HG03060 (cell line): ENCODE measurements around the gene HACD3.
"Not testable (repeated sequence)": the region's sequence is repeated elsewhere in the genome, so short reads cannot be mapped to it uniquely, and the experiment has no call there.

Experiments used
- ATAC-seq: cut with Tn5 transposase; IDR thresholded peaks from one replicate; pipeline ENCODE4 v1.9.1; 2021; ENCODE audit warnings: low read depth, moderate number of reproducible peaks; ENCODE audit not compliant: unreplicated experiment

The HACD3 gene

DNA sequence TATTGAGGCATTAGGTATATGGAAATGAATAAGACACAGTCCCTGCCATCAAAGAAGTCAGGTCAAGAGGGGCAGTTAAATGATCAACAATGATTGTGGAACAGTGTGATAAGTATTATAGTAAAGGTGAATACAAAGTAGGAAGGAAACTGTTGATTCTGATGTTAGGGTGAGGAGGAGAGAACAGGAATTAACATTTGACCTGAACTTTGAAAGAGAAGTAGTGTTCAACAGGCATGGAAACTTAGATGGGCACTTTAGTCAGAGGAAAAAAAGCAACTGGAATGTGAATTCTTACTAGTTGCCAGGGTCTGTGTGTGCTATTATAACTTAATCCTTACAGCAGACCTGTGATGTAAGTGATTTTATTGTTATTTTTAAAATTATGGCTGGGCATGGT, 17.6 kb downstream of the HACD3 start:
- ATAC-seq, result no peak

DNA sequence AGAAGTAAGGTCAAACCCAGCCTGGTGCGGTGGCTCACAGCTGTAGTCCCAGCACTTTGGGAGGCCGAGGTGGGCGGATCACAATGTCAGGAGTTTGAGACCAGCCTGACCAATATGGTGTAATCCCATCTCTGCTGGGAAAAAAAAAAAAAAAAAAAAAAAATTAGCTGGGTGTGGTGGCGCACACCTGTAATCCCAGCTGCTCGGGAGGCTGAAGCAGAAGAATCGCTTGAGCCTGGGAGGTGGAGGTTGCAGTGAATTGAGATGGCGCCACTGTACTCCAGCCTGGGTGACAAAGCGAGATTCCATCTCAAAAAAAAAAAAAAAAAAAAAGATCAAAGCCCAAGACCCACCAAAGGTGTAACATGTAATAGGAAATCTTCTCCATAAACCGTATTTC, 19.0 kb downstream of the HACD3 start:
- not testable (repeated sequence) for ATAC-seq

GRCh38 chr15:65550681-65551098, 20.4 kb downstream of the HACD3 start:
- ATAC-seq, result no peak

- ATAC-seq, result no peak
Measured at GRCh38 chr15:65551183-65551582, 20.9 kb downstream of the HACD3 start.

- not testable (repeated sequence) for ATAC-seq
Measured at GRCh38 chr15:65552851-65553250, 22.6 kb downstream of the HACD3 start.

DNA sequence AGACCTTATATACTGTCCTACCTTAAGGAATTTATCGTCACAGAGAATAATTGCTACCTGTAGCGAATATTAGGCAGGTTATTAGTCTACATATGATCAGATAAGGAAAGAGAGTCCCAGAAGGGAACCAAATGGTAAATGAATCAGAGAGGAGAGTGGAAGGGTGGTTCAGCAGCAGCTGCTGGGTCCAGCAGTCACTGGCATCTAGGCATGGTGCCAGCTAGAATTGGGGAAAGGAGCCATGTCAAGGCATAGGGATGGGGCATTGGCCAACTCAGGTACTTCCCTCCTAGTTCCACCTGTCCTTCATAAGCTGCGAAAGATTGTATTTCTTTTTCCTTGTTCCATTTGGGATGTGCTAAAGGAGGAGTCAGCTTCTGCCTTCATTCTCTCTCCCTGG, 23.4 kb downstream of the HACD3 start:
- no peak for ATAC-seq

- no peak for ATAC-seq
Measured at GRCh38 chr15:65556622-65557021, 26.4 kb downstream of the HACD3 start.

- no peak for ATAC-seq
Measured at GRCh38 chr15:65558336-65558735, 28.1 kb downstream of the HACD3 start.

DNA sequence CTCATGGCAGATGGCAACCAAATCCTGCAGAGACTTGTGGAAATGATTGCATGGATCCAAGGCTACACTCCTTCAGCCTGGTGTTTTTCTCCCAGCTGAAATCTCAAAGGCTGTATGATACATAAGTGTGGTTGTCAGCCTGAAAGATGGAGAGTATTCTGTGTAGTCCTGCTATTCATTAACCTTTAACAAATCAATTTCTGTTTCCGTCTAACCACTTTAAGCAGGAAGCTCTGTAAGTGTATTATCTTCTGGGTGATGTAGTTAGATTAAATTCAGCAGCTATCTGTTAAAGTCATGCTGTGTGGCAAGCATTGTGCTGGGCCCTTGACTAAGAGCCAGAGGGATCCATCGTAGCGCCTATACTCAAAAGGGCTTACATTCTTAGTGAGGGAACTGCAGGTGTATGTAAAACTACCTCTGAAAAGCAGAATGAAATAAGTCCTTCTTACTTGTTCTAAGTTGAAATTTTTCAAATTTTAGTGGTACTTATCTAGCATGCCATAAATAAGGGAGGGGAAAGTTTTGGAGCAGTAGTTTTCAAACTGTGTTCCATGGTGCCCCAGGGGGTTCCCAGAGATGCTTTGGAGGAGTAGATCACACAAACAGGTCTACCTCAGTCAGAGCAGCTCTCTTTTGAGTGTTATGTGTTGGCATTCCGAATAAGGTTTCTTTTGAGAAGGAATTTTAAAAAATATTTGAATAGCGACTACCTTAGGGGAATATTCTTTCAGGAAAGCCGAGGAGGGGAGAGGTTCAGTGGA, 28.9 kb downstream of the HACD3 start:
- no peak for ATAC-seq

DNA sequence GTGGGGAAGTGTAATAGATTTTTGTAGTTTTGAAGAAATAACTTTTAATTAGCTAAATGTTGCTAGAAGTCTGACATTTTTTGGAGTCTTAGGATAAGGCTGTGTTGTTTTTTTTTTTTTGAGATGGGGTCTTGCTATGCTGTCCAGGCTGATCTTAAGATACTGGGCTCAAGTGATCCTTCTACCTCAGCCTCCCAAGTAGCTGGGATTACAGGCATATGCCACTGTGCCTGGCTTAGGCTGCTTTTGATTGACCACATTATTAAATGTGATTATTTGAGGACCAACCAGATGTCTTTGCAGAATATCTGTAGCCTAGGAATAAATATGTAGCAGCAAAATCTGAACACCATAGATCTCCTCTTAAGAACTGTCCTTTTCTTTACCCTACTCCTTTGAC, 29.7 kb downstream of the HACD3 start:
- ATAC-seq, result no peak

DNA sequence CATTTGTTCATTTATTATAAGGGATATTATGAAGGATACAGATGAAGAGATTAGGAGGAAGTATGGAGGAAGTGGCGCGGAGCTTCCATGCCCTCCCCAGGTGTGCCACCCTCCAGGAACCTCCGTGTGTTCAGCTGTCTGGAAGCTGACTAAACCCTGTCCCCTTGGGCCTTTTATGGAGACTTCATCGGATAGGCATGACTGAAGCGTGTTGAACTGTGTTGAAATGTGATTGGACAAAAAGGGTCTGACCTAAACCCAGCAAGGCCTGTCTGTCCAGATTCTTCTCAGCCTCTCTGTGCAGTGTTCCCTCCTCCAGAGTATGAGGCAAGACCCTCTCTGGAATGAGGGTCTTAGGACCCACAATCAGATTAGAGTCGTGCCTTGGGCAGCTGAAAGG, 31.7 kb downstream of the HACD3 start:
- no peak for ATAC-seq

DNA sequence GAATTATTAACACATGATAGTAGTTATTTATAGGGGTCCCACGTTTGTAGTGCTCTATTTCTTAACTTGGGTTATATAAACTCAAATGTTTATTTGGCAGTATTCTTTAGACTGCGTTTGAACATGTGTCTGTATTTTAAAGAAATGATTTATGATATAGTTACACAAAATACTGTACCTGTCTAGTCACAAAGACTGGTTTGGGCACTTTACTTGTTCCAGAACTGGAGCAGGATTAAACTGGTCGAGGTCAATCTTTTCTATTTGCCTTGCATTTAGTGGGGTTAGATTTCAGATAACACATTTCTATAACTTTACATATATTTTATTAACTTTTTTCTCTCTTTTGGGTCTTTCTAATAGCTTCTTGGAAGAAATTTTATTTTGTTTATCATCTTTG, 39.5 kb downstream of the HACD3 start:
- ATAC-seq, result no peak

GRCh38 chr15:65571971-65572370, 41.7 kb downstream of the HACD3 start:
- ATAC-seq, result no peak

GRCh38 chr15:65576664-65577063, 46.4 kb downstream of the HACD3 start:
- ATAC-seq, result no peak

- no peak for ATAC-seq
Measured at GRCh38 chr15:65577129-65577996, 47.1 kb downstream of the HACD3 start.

- no peak for ATAC-seq
Measured at GRCh38 chr15:65578904-65579728, 48.9 kb downstream of the HACD3 start.

GRCh38 chr15:65579762-65580161, 49.5 kb downstream of the HACD3 start:
- no peak for ATAC-seq

GRCh38 chr15:65580287-65580686, 50.0 kb downstream of the HACD3 start:
- ATAC-seq, result no peak

DNA sequence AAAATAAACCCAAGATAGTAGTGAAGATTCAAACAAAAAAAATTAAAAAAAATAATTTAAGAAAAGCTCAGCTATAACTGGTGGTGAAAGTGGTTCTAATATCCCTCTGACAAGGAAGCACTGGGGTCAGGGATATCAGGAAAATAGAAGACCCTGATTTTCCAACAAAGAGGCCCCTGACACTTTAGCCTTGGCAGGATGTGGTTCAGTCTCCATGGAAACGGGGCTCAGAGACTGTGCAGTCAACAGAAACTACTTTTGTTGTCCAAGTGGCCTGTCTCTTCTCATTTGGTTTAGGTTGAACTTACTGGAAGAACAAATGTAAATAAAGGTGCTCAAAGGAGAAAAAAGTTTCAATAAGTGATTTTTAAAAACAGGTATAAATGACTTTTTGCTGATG, 53.4 kb downstream of the HACD3 start:
- no peak for ATAC-seq

DNA sequence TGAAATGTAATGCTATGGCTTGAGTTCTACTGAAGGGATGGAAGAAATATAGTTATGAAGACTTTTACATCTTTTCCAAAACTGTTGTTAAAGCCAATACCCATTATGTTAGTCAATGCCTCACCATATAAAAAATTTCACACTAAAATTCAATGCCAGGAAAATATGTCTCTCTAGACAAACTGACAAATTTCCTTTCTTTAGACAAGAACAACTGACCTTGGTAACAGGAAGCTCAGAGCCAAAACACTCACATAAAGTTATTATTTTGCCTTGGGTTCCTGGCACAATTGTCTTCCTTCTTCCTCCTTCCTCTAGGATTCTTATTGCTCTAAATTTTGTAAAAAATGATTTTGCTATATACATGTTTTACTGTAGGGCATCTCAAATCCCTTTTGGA, 54.0 kb downstream of the HACD3 start:
- no peak for ATAC-seq

GRCh38 chr15:65587094-65587493, 56.8 kb downstream of the HACD3 start:
- ATAC-seq, result no peak
